ENCODE measurements around the gene KCNE2.

- TF ChIP-seq EP300 (IDR thresholded peaks at IDR 0.05) (no peak), POLR2AphosphoS5 (IDR thresholded peaks at IDR 0.05) (no peak), CTCF (IDR thresholded peaks at IDR 0.05) (no peak)
Measured at GRCh38 chr21:34362136-34362444, 1.7 kb upstream of the KCNE2 start.

Measured in upper lobe of left lung (tissue), 4 donors.